ENCODE data around the gene TACC3. TPM values are rescaled to one million over a fixed set of nuclear protein-coding genes. Genes with fewer than 3 reads are reported as not detected.

TACC3 gene
- total and polyA plus RNA-seq, 2 of the 8 experiments (the other 6 are each of a cell fraction or from before 2014, with no cell fraction given), result 73.8 to 148 TPM

DNA sequence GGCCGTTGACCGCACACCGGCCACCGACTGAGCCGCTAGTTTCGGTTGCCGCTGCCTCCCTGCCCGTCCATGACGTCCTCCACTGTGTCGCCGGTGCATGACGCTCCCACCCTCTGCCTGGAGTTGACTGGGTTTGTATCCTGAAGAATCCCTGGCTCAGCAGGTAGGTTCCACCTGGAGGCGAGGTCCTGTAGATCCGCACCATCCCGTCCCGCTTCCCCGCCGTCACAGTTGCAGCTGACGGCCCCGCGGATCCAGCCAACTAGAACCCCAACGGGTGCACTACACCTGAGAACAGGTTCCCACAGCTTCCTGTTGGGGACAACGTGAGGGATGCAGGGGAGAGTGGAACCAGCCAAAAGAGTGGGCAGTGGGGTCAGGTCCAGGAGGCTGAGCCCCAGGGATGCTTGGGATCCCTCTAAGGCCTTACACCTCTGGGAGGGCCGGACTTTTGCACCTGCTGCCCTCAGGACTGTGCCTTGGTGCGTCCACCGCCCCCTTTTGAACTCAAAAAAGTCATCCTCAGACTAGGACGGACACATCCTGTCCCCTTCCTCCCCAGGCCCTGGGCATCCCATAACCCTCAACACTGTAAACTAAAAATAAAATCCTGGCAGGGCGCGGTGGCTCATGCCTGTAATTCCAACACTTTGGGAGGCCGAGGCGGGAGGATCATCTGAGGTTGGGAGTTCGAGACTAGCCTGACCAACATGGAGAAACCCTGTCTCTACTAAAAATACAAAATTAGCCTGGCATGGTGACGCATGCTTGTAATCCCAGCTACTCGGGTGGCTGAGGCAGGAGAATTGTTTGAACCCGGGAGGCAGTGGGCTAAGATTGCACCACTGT, 8.1 kb upstream of the TACC3 start (continued):
- TF ChIP-seq KDM4A (IDR thresholded peaks at IDR 0.05; ENCODE audit: low read depth, low read length, severe bottlenecking) (peak; percentile 79), POU5F1 (IDR thresholded peaks at IDR 0.05; ENCODE audit: low read depth, low read length) (no peak), MAFK (IDR thresholded peaks at IDR 0.05; ENCODE audit: low read depth, low read length) (no peak), RBBP5 (IDR thresholded peaks at IDR 0.05; ENCODE audit: borderline replicate concordance, low read depth, low read length) (no peak), BCL11A (IDR thresholded peaks at IDR 0.05; ENCODE audit: low read depth in 2 of 2, low read length in 2 of 2) (no peak), GABPA (IDR thresholded peaks at IDR 0.05; ENCODE audit: borderline replicate concordance, insufficient read depth, low read length) (no peak), CEBPB (IDR thresholded peaks at IDR 0.05; ENCODE audit: low read depth, low read length) (no peak), TCF12 (IDR thresholded peaks at IDR 0.05; ENCODE audit: low read depth, low read length) (no peak), SIN3A (conservative IDR thresholded peaks at IDR 0.05 in 1 of 2, IDR thresholded peaks at IDR 0.05 in 1 of 2; ENCODE audit: low read depth in 1 of 2, low read length in 2 of 2) (peak in 1 of 2 experiments; percentile 23; a peak in 2 of 4 replicates), TAF1 (IDR thresholded peaks at IDR 0.05; ENCODE audit: low read depth, low read length) (no peak; the same call in 1 of the 2 replicates), HDAC6 (IDR thresholded peaks at IDR 0.05; ENCODE audit: low read depth, low read length) (no peak), ASH2L (IDR thresholded peaks at IDR 0.05; ENCODE audit: low read length) (peak; percentile 43), CTBP2 (IDR thresholded peaks at IDR 0.05; ENCODE audit: borderline replicate concordance, insufficient read depth, insufficient read length, low read length) (no peak), ZNF274 (IDR thresholded peaks at IDR 0.05; ENCODE audit: borderline replicate concordance, extremely low read depth, low read length) (no peak)
- TF ChIP-seq, protein P1, sequence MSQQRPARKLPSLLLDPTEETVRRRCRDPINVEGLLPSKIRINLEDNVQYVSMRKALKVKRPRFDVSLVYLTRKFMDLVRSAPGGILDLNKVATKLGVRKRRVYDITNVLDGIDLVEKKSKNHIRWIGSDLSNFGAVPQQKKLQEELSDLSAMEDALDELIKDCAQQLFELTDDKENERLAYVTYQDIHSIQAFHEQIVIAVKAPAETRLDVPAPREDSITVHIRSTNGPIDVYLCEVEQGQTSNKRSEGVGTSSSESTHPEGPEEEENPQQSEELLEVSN (IDR thresholded peaks at IDR 0.05), result no peak
- TF ChIP-seq, protein P2, sequence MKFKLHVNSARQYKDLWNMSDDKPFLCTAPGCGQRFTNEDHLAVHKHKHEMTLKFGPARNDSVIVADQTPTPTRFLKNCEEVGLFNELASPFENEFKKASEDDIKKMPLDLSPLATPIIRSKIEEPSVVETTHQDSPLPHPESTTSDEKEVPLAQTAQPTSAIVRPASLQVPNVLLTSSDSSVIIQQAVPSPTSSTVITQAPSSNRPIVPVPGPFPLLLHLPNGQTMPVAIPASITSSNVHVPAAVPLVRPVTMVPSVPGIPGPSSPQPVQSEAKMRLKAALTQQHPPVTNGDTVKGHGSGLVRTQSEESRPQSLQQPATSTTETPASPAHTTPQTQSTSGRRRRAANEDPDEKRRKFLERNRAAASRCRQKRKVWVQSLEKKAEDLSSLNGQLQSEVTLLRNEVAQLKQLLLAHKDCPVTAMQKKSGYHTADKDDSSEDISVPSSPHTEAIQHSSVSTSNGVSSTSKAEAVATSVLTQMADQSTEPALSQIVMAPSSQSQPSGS (IDR thresholded peaks at IDR 0.05; ENCODE audit: low read length), result no peak
- TF ChIP-seq, protein P3, sequence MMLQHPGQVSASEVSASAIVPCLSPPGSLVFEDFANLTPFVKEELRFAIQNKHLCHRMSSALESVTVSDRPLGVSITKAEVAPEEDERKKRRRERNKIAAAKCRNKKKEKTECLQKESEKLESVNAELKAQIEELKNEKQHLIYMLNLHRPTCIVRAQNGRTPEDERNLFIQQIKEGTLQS (IDR thresholded peaks at IDR 0.05; ENCODE audit: insufficient read depth, low read depth, low read length), result no peak
